ENCODE results near the gene SUPT4H1.

SUPT4H1 gene

GRCh38 chr17:58381124-58382035 lies 29.4 kb upstream of the SUPT4H1 start:
- Histone ChIP-seq H3K4me3 (ENCODE audit: insufficient read depth, low read depth, low read length, poor library complexity, severe bottlenecking) (no peak overlapping the region), H3K36me3 (ENCODE audit: control insufficient read depth, insufficient read depth, low read length) (no peaks in the 10 kb centered on the region), H3K9me3 (ENCODE audit: control insufficient read depth, low read length) (no peaks in the 10 kb centered on the region), H3K4me1 (ENCODE audit: control insufficient read depth, insufficient read depth, low read length, poor library complexity, severe bottlenecking) (peaks cover 18% of the 10 kb centered on the region), H3K27me3 (replicated peaks; ENCODE audit: control insufficient read depth, insufficient read depth, low read length, poor library complexity, severe bottlenecking) (no peaks in the 10 kb centered on the region), H3K27ac (ENCODE audit: insufficient read depth, low read length, poor library complexity, severe bottlenecking) (no peak overlapping the region)
- DNase-seq = no peak

- Histone ChIP-seq H3K4me1 (ENCODE audit: control insufficient read depth, insufficient read depth, low read length, poor library complexity, severe bottlenecking) (peaks cover 18% of the 10 kb centered on the region), H3K27me3 (replicated peaks; ENCODE audit: control insufficient read depth, insufficient read depth, low read length, poor library complexity, severe bottlenecking) (no peaks in the 10 kb centered on the region), H3K4me3 (ENCODE audit: insufficient read depth, low read depth, low read length, poor library complexity, severe bottlenecking) (no peak overlapping the region), H3K27ac (ENCODE audit: insufficient read depth, low read length, poor library complexity, severe bottlenecking) (no peak overlapping the region), H3K36me3 (ENCODE audit: control insufficient read depth, insufficient read depth, low read length) (no peaks in the 10 kb centered on the region), H3K9me3 (ENCODE audit: control insufficient read depth, low read length) (no peaks in the 10 kb centered on the region)
- DNase-seq = no peak
Observed at GRCh38 chr17:58380207-58381123, 28.5 kb upstream of the SUPT4H1 start.

- peaks cover 18% of the 10 kb centered on the region for H3K4me1 ChIP-seq (ENCODE audit: control insufficient read depth, insufficient read depth, low read length, poor library complexity, severe bottlenecking)
- DNase-seq = no peak
- H3K36me3 ChIP-seq (ENCODE audit: control insufficient read depth, insufficient read depth, low read length) = no peaks in the 10 kb centered on the region
- no peak overlapping the region for H3K4me3 ChIP-seq (ENCODE audit: insufficient read depth, low read depth, low read length, poor library complexity, severe bottlenecking)
- no peak overlapping the region for H3K27ac ChIP-seq (ENCODE audit: insufficient read depth, low read length, poor library complexity, severe bottlenecking)
- no peaks in the 10 kb centered on the region for H3K9me3 ChIP-seq (ENCODE audit: control insufficient read depth, low read length)
- no peaks in the 10 kb centered on the region for H3K27me3 ChIP-seq (replicated peaks; ENCODE audit: control insufficient read depth, insufficient read depth, low read length, poor library complexity, severe bottlenecking)
Observed at GRCh38 chr17:58379511-58379824, 27.5 kb upstream of the SUPT4H1 start.

- peaks cover 18% of the 10 kb centered on the region for H3K4me1 ChIP-seq (ENCODE audit: control insufficient read depth, insufficient read depth, low read length, poor library complexity, severe bottlenecking)
- no peaks in the 10 kb centered on the region for H3K27me3 ChIP-seq (replicated peaks; ENCODE audit: control insufficient read depth, insufficient read depth, low read length, poor library complexity, severe bottlenecking)
- H3K27ac ChIP-seq (ENCODE audit: insufficient read depth, low read length, poor library complexity, severe bottlenecking) = no peak overlapping the region
- no peaks in the 10 kb centered on the region for H3K36me3 ChIP-seq (ENCODE audit: control insufficient read depth, insufficient read depth, low read length)
- no peaks in the 10 kb centered on the region for H3K9me3 ChIP-seq (ENCODE audit: control insufficient read depth, low read length)
- no peak overlapping the region for H3K4me3 ChIP-seq (ENCODE audit: insufficient read depth, low read depth, low read length, poor library complexity, severe bottlenecking)
- DNase-seq = no peak
Observed at GRCh38 chr17:58378733-58379510, 26.9 kb upstream of the SUPT4H1 start.

- H3K27ac ChIP-seq (ENCODE audit: insufficient read depth, low read length, poor library complexity, severe bottlenecking) = no peak overlapping the region
- no peaks in the 10 kb centered on the region for H3K27me3 ChIP-seq (replicated peaks; ENCODE audit: control insufficient read depth, insufficient read depth, low read length, poor library complexity, severe bottlenecking)
- DNase-seq = no peak
- no peak overlapping the region for H3K4me3 ChIP-seq (ENCODE audit: insufficient read depth, low read depth, low read length, poor library complexity, severe bottlenecking)
- peaks cover 16% of the 10 kb centered on the region for H3K4me1 ChIP-seq (ENCODE audit: control insufficient read depth, insufficient read depth, low read length, poor library complexity, severe bottlenecking)
- H3K36me3 ChIP-seq (ENCODE audit: control insufficient read depth, insufficient read depth, low read length) = no peaks in the 10 kb centered on the region
- no peaks in the 10 kb centered on the region for H3K9me3 ChIP-seq (ENCODE audit: control insufficient read depth, low read length)
Observed at GRCh38 chr17:58377661-58378060, 25.7 kb upstream of the SUPT4H1 start.

GRCh38 chr17:58377093-58377601 lies 25.1 kb upstream of the SUPT4H1 start:
- H3K9me3 ChIP-seq (ENCODE audit: control insufficient read depth, low read length) = no peaks in the 10 kb centered on the region
- DNase-seq = no peak
- no peaks in the 10 kb centered on the region for H3K36me3 ChIP-seq (ENCODE audit: control insufficient read depth, insufficient read depth, low read length)
- H3K4me1 ChIP-seq (ENCODE audit: control insufficient read depth, insufficient read depth, low read length, poor library complexity, severe bottlenecking) = peaks cover 11% of the 10 kb centered on the region
- no peaks in the 10 kb centered on the region for H3K27me3 ChIP-seq (replicated peaks; ENCODE audit: control insufficient read depth, insufficient read depth, low read length, poor library complexity, severe bottlenecking)
- H3K27ac ChIP-seq (ENCODE audit: insufficient read depth, low read length, poor library complexity, severe bottlenecking) = no peak overlapping the region
- H3K4me3 ChIP-seq (ENCODE audit: insufficient read depth, low read depth, low read length, poor library complexity, severe bottlenecking) = no peak overlapping the region

- no peaks in the 10 kb centered on the region for H3K27me3 ChIP-seq (replicated peaks; ENCODE audit: control insufficient read depth, insufficient read depth, low read length, poor library complexity, severe bottlenecking)
- H3K4me1 ChIP-seq (ENCODE audit: control insufficient read depth, insufficient read depth, low read length, poor library complexity, severe bottlenecking) = peaks cover 11% of the 10 kb centered on the region
- no peaks in the 10 kb centered on the region for H3K36me3 ChIP-seq (ENCODE audit: control insufficient read depth, insufficient read depth, low read length)
- H3K27ac ChIP-seq (ENCODE audit: insufficient read depth, low read length, poor library complexity, severe bottlenecking) = no peak overlapping the region
- DNase-seq = no peak
- H3K9me3 ChIP-seq (ENCODE audit: control insufficient read depth, low read length) = no peaks in the 10 kb centered on the region
- no peak overlapping the region for H3K4me3 ChIP-seq (ENCODE audit: insufficient read depth, low read depth, low read length, poor library complexity, severe bottlenecking)
Observed at GRCh38 chr17:58376472-58377000, 24.5 kb upstream of the SUPT4H1 start.

- DNase-seq = no peak
- no peaks in the 10 kb centered on the region for H3K36me3 ChIP-seq (ENCODE audit: control insufficient read depth, insufficient read depth, low read length)
- H3K9me3 ChIP-seq (ENCODE audit: control insufficient read depth, low read length) = no peaks in the 10 kb centered on the region
- H3K27ac ChIP-seq (ENCODE audit: insufficient read depth, low read length, poor library complexity, severe bottlenecking) = no peak overlapping the region
- H3K4me1 ChIP-seq (ENCODE audit: control insufficient read depth, insufficient read depth, low read length, poor library complexity, severe bottlenecking) = peaks cover 11% of the 10 kb centered on the region
- no peaks in the 10 kb centered on the region for H3K27me3 ChIP-seq (replicated peaks; ENCODE audit: control insufficient read depth, insufficient read depth, low read length, poor library complexity, severe bottlenecking)
- H3K4me3 ChIP-seq (ENCODE audit: insufficient read depth, low read depth, low read length, poor library complexity, severe bottlenecking) = no peak overlapping the region
Observed at GRCh38 chr17:58375811-58376210, 23.8 kb upstream of the SUPT4H1 start.

- DNase-seq = no peak
- Histone ChIP-seq H3K4me1 (ENCODE audit: control insufficient read depth, insufficient read depth, low read length, poor library complexity, severe bottlenecking) (peaks cover 11% of the 10 kb centered on the region), H3K36me3 (ENCODE audit: control insufficient read depth, insufficient read depth, low read length) (no peaks in the 10 kb centered on the region), H3K27ac (ENCODE audit: insufficient read depth, low read length, poor library complexity, severe bottlenecking) (no peak overlapping the region), H3K9me3 (ENCODE audit: control insufficient read depth, low read length) (no peaks in the 10 kb centered on the region), H3K4me3 (ENCODE audit: insufficient read depth, low read depth, low read length, poor library complexity, severe bottlenecking) (no peak overlapping the region), H3K27me3 (replicated peaks; ENCODE audit: control insufficient read depth, insufficient read depth, low read length, poor library complexity, severe bottlenecking) (no peaks in the 10 kb centered on the region)
Observed at GRCh38 chr17:58375256-58375655, 23.3 kb upstream of the SUPT4H1 start.
